SK-N-SH treated with all-trans-retinoic acid at 6 μM for 48 hours (cell line): ENCODE results near the gene PPP1R13B.

Experiments
- CREB5 ChIP-seq: fragments of 250-450 bp; sonication (Bioruptor Pico); IDR thresholded peaks from 2 replicates; pipeline ENCODE4 v1.5.1; 2020; ENCODE audit warnings: low read depth, mild to moderate bottlenecking, moderate library complexity
- GLIS3 ChIP-seq: fragments of 250-450 bp; sonication (Bioruptor Pico); IDR thresholded peaks from 2 replicates; pipeline ENCODE4 v1.5.0; 2020; ENCODE audit warnings: mild to moderate bottlenecking, moderate library complexity
- OSR1 ChIP-seq: fragments of 250-450 bp; sonication (Bioruptor Pico); IDR thresholded peaks from 2 replicates; pipeline ENCODE4 v1.8.0; 2022; ENCODE audit warnings: moderate library complexity, mild to moderate bottlenecking, inconsistent platforms
- TOX ChIP-seq: fragments of 250-450 bp; sonication (Bioruptor Pico); IDR thresholded peaks from 2 replicates; pipeline ENCODE4 v1.8.0; 2021; ENCODE audit warnings: mild to moderate bottlenecking, moderate library complexity, borderline replicate concordance
- ZFP30 ChIP-seq: fragments of 450-650 bp; formaldehyde crosslinking; IDR thresholded peaks from 2 replicates; pipeline ENCODE4 v1.5.0; 2022; ENCODE audit warnings: mild to moderate bottlenecking, moderate library complexity
- ZNF565 ChIP-seq: fragments of 450-650 bp; formaldehyde crosslinking; conservative IDR thresholded peaks from 2 replicates; pipeline ENCODE4 v1.5.0; 2020; ENCODE audit warnings: low read depth, mild to moderate bottlenecking, moderate library complexity

- TF ChIP-seq ZFP30 (CRISPR knock-in tag) (no peak), OSR1 (CRISPR knock-in tag) (no peak), GLIS3 (no peak), ZNF565 (CRISPR knock-in tag) (no peak), CREB5 (CRISPR knock-in tag) (no peak), TOX (CRISPR knock-in tag) (no peak)
These were observed 76.9 kb downstream of the PPP1R13B start for GRCh38 chr14:103770500-103770899.
